Lower leg skin (tissue), 4 donors: ENCODE results near the gene NBL1. TPM values are rescaled to one million over a fixed set of nuclear protein-coding genes. Genes with fewer than 3 reads are reported as not detected.
A peak's percentile ranks its signal among the peaks of the same experiment; 100 is the strongest.
"Not testable (repeated sequence)": the region's sequence is repeated elsewhere in the genome, so short reads cannot be mapped to it uniquely, and the experiment has no call there.

Experiments
- DNase-seq, 2 donors: peaks; one replicate each; pipeline ENCODE4 v3.0.0-alpha.2; 2019; ENCODE audit warnings: low spot score in 2 of 2
- H3K4me3 ChIP-seq: fragments of 200-600 bp; sonication (generic); 2 replicates; pipeline ENCODE4 v1.5.1; 2017; ENCODE audit warnings: mild to moderate bottlenecking, low read depth; ENCODE audit not compliant: poor library complexity, severe bottlenecking
- POLR2A ChIP-seq, 2 donors: fragments of 450-650 bp; IDR thresholded peaks; one replicate each; pipeline ENCODE4 v1.6.1; 2016 to 2017; ENCODE audit warnings: antibody characterized with exemption in 2 of 2, mild to moderate bottlenecking in 1 of 2, moderate library complexity in 1 of 2
- WGBS, 2 donors: methylation state at CpG; one replicate each; pipeline ENCODE4 v1.1.5; 2018; 5-methylcytosine and 5-hydroxymethylcytosine counted together
- intact Hi-C: fragments of 100-400 bp; cut with DNase I; formaldehyde crosslinking; loops from one replicate; pipeline ENCODE4 v1.15.0; 2023; ENCODE audit warnings: low total_unique reads
- total RNA-seq, 4 donors: library from RNA; depleted of rRNA; stranded (reverse); fragments of >200 nt; gene quantifications; one replicate each; pipeline ENCODE4 v1.1.0, GENCODE V29; 2016
- TF ChIP-seq, protein P1 (sequence below), 3 donors: fragments of 450-650 bp; IDR thresholded peaks; one replicate each; pipeline ENCODE4 v1.5.1; 2016; ENCODE audit warnings: antibody characterized with exemption in 3 of 3, mild to moderate bottlenecking in 3 of 3, moderate library complexity in 2 of 3

Gene NBL1
- total RNA-seq, 4 donors from 2014 or later = 147 to 230 (median 210) TPM

DNA sequence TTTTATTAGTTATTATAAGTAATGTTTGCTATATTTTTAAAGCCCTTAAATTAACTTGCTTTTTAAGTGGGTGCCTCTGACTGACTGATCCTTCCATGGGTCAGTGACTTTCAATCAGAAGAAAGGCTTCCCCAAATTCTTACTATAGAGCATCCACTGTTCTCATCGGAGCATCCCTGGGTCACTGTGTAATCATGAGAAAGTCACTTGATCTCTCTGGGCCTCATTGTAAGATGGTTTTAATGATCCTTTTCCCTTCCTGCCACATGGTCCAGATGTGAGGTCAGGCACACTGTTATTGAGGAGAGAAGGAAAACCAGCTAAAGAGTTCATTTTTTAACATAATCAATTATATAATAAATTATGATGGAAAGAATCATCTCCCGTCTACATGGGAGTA is 11.0 kb upstream of the NBL1 start:
- DNase-seq = no peak
- TF ChIP-seq POLR2A (IDR thresholded peaks at IDR 0.05) = no peak
- TF ChIP-seq, protein P1, sequence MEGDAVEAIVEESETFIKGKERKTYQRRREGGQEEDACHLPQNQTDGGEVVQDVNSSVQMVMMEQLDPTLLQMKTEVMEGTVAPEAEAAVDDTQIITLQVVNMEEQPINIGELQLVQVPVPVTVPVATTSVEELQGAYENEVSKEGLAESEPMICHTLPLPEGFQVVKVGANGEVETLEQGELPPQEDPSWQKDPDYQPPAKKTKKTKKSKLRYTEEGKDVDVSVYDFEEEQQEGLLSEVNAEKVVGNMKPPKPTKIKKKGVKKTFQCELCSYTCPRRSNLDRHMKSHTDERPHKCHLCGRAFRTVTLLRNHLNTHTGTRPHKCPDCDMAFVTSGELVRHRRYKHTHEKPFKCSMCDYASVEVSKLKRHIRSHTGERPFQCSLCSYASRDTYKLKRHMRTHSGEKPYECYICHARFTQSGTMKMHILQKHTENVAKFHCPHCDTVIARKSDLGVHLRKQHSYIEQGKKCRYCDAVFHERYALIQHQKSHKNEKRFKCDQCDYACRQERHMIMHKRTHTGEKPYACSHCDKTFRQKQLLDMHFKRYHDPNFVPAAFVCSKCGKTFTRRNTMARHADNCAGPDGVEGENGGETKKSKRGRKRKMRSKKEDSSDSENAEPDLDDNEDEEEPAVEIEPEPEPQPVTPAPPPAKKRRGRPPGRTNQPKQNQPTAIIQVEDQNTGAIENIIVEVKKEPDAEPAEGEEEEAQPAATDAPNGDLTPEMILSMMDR (IDR thresholded peaks at IDR 0.05) = no peak
- no peak overlapping the region for H3K4me3 ChIP-seq
- WGBS, 2 donors = 66 to 75% methylated on average over 2 of the region's 2 CpGs
- intact Hi-C loops = no loop called here

DNA sequence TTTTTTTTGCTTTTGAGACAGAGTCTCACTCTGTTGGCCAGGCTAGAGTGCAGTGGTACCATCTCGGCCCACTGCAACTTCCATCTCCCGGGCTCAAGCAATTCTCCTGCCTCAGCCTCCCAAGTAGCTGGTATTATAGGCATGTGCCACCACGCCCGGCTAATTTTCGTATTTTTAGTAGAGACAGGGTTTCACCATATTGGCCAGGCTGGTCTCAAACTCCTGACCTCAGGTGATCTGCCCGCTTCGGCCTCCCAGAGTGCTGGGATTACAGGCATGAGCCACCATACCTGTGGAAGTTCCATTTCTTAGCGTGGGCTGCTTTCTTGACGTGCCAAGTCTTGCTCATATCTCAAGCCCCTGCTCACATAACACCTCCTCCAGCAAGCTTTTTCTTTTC is 9.0 kb upstream of the NBL1 start:
- WGBS, 2 donors = 91 to 93% methylated on average over 9 of the region's 9 CpGs
- DNase-seq, H3K4me3 ChIP-seq, intact Hi-C loops: not testable (repeated sequence)

DNA sequence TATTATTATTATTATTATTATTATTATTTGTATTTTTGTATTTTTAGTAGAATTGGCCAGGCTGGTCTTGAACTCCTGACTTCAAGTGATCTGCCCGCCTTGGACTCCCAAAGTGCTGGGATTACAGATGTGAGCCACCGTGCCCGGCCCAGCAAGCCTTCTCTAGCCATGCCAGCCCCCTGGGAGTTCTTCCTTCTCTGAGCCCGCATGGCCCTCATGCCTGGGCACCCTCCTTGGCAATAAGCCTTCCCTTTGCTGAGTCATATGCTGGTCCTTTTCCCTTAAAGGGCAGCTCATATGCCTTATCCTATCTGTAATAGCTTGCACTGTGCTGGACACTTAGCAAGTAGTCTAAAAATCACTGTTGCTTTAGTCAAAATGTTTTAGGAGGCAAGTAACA is 8.5 kb upstream of the NBL1 start:
- TF ChIP-seq POLR2A (IDR thresholded peaks at IDR 0.05) = no peak
- TF ChIP-seq, protein P1 (IDR thresholded peaks at IDR 0.05) = no peak
- DNase-seq = peak in 1 of 2 donors; percentile 68
- intact Hi-C loops = no loop called here
- no peak overlapping the region for H3K4me3 ChIP-seq
- 50 to 62% methylated on average over 4 of the region's 4 CpGs for WGBS, 2 donors

DNA sequence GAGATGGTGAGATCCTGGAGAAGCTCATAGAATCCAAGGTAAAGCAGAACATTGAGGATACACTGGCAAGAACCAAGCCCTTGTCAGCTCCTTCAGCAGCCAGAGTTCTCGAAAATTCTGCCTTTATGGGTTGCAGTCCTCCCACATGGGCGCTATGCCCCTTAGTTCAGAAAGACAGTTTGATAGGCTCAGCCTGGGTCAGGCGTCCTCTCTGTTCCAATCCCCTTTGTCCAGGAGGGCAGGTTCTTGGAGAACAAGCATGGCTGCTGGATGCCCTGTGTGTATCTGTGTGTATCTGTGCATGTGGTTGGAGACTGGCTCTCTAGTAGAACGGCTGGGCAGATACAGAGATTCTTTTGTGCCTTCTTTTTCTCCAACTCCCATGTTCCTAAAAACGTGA is 8.0 kb upstream of the NBL1 start:
- 92 to 96% methylated on average over 5 of the region's 5 CpGs for WGBS, 2 donors
- TF ChIP-seq, protein P1 (IDR thresholded peaks at IDR 0.05) = no peak
- no peak for TF ChIP-seq POLR2A (IDR thresholded peaks at IDR 0.05)
- DNase-seq = peak in 1 of 2 donors; percentile 53
- intact Hi-C loops = no loop called here
- no peak overlapping the region for H3K4me3 ChIP-seq

DNA sequence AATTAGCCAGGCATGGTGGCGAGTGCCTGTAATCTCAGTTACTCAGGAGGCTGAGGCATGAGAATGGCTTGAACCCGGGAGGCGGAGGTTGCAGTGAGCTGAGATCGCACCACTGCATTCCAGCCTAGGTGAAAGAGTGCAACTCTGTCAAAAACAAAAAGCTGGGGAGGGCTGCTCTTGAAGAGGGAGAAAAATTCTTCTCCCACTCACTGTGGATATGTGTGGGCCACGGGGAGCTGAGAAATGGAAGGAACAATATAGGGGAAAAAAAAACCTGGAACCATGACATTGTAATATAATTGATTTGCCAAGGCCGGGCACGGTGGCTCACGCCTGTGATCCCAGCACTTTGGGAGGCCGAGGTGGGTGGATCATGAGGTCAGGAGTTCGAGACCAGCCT is 7.4 kb upstream of the NBL1 start:
- H3K4me3 ChIP-seq, DNase-seq, intact Hi-C loops: not testable (repeated sequence)
- WGBS, 2 donors = 84 to 86% methylated on average over 10 of the region's 10 CpGs

DNA sequence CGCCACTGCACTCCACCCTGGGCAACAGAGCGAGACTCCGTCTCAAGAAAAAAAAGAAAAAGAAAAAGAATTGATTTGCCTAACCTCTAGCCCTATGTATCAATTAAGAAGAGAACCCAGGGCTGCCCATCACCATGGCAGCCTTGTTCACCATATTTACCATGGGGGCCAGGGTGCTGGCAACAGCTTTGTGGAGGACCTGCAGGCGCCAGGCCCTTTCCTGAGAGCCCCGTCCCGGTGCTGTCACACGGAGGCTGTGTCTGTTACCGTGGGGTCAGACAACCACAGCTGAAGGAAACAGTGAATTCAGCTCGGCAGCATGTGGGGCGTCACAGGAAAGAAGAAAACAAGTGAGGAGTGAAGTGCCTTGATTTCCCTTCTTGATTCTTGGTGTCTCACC is 6.5 kb upstream of the NBL1 start:
- DNase-seq = peak in 1 of 2 donors; percentile 34
- intact Hi-C loops = no loop called here
- H3K4me3 ChIP-seq = no peak overlapping the region
- 88% methylated on average over 10 of the region's 10 CpGs for WGBS, 2 donors
- TF ChIP-seq, protein P1 (IDR thresholded peaks at IDR 0.05) = no peak
- TF ChIP-seq POLR2A (IDR thresholded peaks at IDR 0.05) = no peak

DNA sequence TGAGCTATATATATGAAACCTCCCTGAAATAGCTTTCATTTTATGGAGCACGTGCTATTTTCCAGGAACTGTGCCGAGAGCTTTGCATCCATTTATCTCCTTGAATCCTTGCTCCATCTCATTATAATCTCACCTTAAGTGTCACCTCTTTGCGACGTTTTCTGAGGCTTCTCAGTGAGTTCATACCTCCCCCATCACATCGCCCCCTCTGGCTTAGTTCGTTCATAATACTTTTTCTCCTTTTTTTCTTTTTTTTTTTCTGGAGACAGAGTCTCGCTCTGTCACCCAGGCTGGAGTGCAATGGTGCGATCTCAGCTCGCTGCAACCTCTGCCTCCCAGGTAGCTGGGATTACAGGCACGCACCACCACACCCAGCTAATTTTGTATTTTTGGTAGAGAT is 4.9 kb upstream of the NBL1 start:
- intact Hi-C loops, H3K4me3 ChIP-seq: not testable (repeated sequence)
- WGBS, 2 donors = 81 to 84% methylated on average over 10 of the region's 10 CpGs
- DNase-seq = peak in 1 of 2 donors; percentile 23
